Anterior cingulate cortex (tissue), 58 donors: ENCODE results near the gene LGALS9C.
"Not testable (repeated sequence)": the region's sequence is repeated elsewhere in the genome, so short reads cannot be mapped to it uniquely, and the experiment has no call there.

ENCODE experiments used
- DNase-seq, 58 donors: peaks; one replicate each; lab custom pipeline; 2025; lab: John Stamatoyannopoulos, UW

The LGALS9C gene

DNA sequence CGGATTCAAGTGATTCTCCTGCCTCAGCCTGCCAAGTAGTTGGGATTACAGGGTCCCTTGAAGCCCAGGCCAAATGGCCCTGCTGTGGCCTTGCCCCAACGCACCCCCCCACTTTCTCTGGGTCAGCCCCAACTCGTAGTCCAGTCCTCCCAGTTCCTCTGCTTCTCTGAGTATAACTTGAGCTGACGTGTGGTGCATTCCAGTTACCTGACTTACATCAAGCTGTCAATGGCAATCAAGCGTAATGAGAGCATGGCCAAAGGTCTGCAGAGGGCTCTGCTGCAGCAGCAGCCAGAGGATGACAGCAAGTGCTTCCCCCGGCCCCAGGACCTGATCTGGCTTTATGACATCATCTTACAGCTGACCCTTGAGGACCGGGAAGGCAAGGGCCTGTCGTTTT is 50.8 kb downstream of the LGALS9C start:
- DNase-seq = not testable (repeated sequence)

DNA sequence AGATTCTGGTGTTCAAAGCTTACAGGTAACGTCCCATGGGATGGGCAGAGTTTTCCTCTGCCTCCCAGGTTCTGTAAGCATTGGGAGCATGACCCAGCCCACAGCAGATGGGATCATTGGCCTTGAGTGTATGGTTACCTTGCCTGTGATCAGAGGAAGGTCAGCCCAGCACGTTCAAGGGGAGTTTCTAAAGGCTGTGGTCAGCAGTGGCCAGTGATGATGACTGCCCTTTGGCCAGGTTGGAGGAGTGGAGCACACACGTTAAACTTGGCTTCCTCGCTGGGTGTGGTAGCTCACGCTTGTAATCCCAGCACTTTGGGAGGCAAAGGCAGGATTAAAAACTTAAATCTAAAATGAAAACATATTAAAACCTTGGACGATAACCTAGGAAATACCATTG is 51.8 kb downstream of the LGALS9C start:
- DNase-seq = not testable (repeated sequence)

- not testable (repeated sequence) for DNase-seq
Measured at GRCh38 chr17:18528899-18529500, 52.4 kb downstream of the LGALS9C start.

GRCh38 chr17:18530405-18530804 is 53.8 kb downstream of the LGALS9C start:
- DNase-seq = not testable (repeated sequence)

- not testable (repeated sequence) for DNase-seq
Measured at GRCh38 chr17:18542234-18542633, 65.6 kb downstream of the LGALS9C start.

DNA sequence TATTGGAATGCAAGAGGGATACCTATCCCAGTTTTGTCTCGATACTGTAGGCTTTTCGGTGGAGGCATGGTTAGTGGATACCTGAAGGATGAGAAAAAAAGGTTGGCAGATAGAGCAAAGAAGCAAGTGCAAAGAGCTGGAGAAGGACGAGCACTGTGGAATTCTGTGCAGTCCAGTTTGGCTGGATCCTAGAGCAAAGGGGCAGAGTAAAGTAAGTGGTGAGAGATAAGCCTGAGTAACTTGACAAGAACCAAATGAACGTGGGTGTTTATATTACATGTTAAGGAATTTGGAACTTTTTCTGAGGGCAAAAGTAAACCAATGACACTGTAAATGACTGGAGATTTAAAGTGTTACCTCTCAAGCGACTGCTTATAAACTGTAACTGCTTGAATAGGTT is 66.3 kb downstream of the LGALS9C start:
- DNase-seq = not testable (repeated sequence)
